Measurements from ENCODE around the gene OXA1L. TPM values are rescaled to one million over a fixed set of nuclear protein-coding genes. Genes with fewer than 3 reads are reported as not detected.

The OXA1L gene
- total RNA-seq, 1 donor = 55.0 TPM

DNA sequence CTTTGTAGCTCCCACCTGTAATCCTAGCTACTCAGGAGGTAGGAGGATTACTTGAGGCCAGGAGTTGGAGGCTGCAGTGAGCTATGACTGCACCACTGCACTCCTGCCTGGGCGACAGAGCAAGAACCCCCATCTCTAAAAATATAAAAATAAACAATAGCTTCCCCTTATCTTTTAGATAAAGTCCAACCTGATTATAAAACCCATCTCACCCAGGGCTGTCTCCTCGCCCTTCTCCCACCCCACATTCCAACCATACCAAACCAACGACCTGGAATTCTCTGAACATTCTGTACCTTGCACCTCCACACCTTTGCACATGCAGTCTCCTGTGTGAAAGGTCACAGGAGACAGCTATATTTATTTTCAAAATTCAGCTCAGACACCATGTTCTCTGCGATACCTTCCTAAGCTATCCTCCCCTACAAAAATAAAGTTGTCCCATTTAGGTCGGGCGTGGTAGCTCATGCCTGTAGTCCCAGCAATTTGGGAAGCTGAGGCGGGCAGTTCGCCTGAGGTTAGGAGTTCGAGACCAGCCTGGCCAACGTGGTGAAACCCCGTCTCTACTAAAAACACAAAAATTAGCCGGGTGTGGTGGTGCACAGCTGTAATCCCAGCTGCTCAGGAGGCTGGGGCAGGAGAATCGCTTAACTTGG, 41.1 kb downstream of the OXA1L start:
- H3K79me2 ChIP-seq (ENCODE audit: insufficient read depth, low read length) = no peaks in the 10 kb centered on the region
- H3K4me3 ChIP-seq (ENCODE audit: insufficient read depth, low read length) = no peak overlapping the region
- H2AFZ ChIP-seq (ENCODE audit: low read length) = no peak overlapping the region
- H3K4me1 ChIP-seq (ENCODE audit: insufficient read depth, low read length) = no peaks in the 10 kb centered on the region
- no peak overlapping the region for H3K27ac ChIP-seq (ENCODE audit: low read depth, low read length)
- DNase-seq (ENCODE audit: insufficient read length, low spot score, missing footprints) = no peak
- H3K9me3 ChIP-seq (ENCODE audit: low read depth, low read length) = no peaks in the 10 kb centered on the region
- no peaks in the 10 kb centered on the region for H3K27me3 ChIP-seq (ENCODE audit: insufficient read depth, low read length)
- no peaks in the 10 kb centered on the region for H4K20me1 ChIP-seq (ENCODE audit: insufficient read depth, low read length)
- H3K4me2 ChIP-seq (ENCODE audit: insufficient read depth, low read length) = no peak overlapping the region
- H3K36me3 ChIP-seq (ENCODE audit: insufficient read depth, low read length) = no peaks in the 10 kb centered on the region
- TF ChIP-seq, protein P1, sequence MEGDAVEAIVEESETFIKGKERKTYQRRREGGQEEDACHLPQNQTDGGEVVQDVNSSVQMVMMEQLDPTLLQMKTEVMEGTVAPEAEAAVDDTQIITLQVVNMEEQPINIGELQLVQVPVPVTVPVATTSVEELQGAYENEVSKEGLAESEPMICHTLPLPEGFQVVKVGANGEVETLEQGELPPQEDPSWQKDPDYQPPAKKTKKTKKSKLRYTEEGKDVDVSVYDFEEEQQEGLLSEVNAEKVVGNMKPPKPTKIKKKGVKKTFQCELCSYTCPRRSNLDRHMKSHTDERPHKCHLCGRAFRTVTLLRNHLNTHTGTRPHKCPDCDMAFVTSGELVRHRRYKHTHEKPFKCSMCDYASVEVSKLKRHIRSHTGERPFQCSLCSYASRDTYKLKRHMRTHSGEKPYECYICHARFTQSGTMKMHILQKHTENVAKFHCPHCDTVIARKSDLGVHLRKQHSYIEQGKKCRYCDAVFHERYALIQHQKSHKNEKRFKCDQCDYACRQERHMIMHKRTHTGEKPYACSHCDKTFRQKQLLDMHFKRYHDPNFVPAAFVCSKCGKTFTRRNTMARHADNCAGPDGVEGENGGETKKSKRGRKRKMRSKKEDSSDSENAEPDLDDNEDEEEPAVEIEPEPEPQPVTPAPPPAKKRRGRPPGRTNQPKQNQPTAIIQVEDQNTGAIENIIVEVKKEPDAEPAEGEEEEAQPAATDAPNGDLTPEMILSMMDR (IDR thresholded peaks at IDR 0.05; ENCODE audit: extremely low read depth, low read depth, low read length) = no peak

DNA sequence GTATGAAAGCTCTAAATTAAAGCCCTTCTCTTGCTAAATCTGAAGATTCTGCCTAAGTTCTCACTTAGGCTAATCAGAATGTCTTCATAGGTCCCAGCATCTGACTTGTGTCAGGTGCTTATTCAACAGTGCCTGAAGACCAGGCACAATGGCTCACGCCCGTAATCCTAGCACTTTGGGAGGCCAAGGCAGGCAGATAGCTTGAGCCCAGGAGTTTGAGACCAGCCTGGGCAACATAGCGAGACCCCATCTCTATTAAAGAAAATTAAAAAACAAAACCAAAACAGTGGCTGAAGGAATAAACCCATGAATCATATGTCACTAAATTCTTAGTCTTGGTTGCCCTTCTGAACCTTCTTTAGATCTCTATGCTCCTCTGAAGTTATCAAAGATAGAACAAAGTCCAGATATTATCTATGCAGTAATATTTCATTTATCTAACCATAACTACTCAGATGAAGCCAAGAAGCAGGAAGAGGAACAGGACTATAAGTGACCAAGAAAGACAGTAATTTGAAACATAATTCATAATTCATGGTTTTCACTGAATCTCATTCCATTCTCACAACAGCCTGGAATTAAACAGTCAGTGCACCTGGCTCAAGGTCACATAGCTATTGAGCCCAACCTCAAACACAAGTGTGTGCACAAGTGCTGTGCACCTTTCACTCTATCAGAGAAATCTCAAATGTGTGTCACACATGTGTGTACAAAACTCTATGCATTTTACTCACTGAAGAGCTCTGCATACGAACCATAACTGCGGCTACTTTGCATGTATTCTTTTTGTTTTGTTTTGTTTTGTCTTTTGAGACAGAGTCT, 42.1 kb downstream of the OXA1L start:
- Histone ChIP-seq H3K4me1 (ENCODE audit: insufficient read depth, low read length) (no peaks in the 10 kb centered on the region), H3K4me3 (ENCODE audit: insufficient read depth, low read length) (no peak overlapping the region), H3K79me2 (ENCODE audit: insufficient read depth, low read length) (no peaks in the 10 kb centered on the region), H2AFZ (ENCODE audit: low read length) (no peak overlapping the region), H3K9me3 (ENCODE audit: low read depth, low read length) (no peaks in the 10 kb centered on the region), H3K27ac (ENCODE audit: low read depth, low read length) (no peak overlapping the region), H3K27me3 (ENCODE audit: insufficient read depth, low read length) (no peaks in the 10 kb centered on the region), H4K20me1 (ENCODE audit: insufficient read depth, low read length) (no peaks in the 10 kb centered on the region), H3K4me2 (ENCODE audit: insufficient read depth, low read length) (no peak overlapping the region), H3K36me3 (ENCODE audit: insufficient read depth, low read length) (no peaks in the 10 kb centered on the region)
- TF ChIP-seq, protein P1 (IDR thresholded peaks at IDR 0.05; ENCODE audit: extremely low read depth, low read depth, low read length) = no peak
- DNase-seq (ENCODE audit: insufficient read length, low spot score, missing footprints) = no peak

GRCh38 chr14:22811722-22812121, 45.2 kb downstream of the OXA1L start:
- Histone ChIP-seq H3K9me3 (ENCODE audit: low read depth, low read length) (no peaks in the 10 kb centered on the region), H2AFZ (ENCODE audit: low read length) (no peak overlapping the region), H3K4me3 (ENCODE audit: insufficient read depth, low read length) (no peak overlapping the region), H3K27ac (ENCODE audit: low read depth, low read length) (no peak overlapping the region), H4K20me1 (ENCODE audit: insufficient read depth, low read length) (no peaks in the 10 kb centered on the region), H3K79me2 (ENCODE audit: insufficient read depth, low read length) (no peaks in the 10 kb centered on the region), H3K36me3 (ENCODE audit: insufficient read depth, low read length) (no peaks in the 10 kb centered on the region), H3K4me2 (ENCODE audit: insufficient read depth, low read length) (no peak overlapping the region), H3K4me1 (ENCODE audit: insufficient read depth, low read length) (no peaks in the 10 kb centered on the region), H3K27me3 (ENCODE audit: insufficient read depth, low read length) (peaks cover 10% of the 10 kb centered on the region)
- TF ChIP-seq, protein P1 (IDR thresholded peaks at IDR 0.05; ENCODE audit: extremely low read depth, low read depth, low read length) = no peak
- no peak for DNase-seq (ENCODE audit: insufficient read length, low spot score, missing footprints)

DNA sequence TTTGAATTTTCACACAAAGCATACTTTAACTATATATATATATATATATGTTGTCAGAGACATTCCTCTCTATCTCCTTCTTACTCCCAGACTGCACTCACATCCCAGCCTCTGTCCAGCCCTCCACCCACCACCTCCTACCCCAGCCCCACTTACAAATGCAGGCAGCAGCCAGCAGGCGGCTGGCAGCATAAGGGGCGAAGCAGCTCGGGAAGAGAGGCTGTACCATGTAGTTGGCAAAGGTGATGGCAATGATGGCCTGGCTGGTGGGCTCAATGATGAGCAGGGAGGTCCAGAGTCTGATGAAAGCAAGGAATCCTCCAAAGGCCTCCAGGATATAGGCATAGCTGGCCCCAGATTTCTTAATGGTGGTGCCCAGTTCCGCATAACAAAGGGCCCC, 46.3 kb downstream of the OXA1L start:
- H3K4me2 ChIP-seq (ENCODE audit: insufficient read depth, low read length) = no peak overlapping the region
- H2AFZ ChIP-seq (ENCODE audit: low read length) = no peak overlapping the region

More for the DNA sequence above, 46.3 kb downstream of the OXA1L start:
- H3K27ac ChIP-seq (ENCODE audit: low read depth, low read length) = no peak overlapping the region
- H3K79me2 ChIP-seq (ENCODE audit: insufficient read depth, low read length) = no peaks in the 10 kb centered on the region
- no peak for DNase-seq (ENCODE audit: insufficient read length, low spot score, missing footprints)
- H3K36me3 ChIP-seq (ENCODE audit: insufficient read depth, low read length) = no peaks in the 10 kb centered on the region
- no peaks in the 10 kb centered on the region for H3K9me3 ChIP-seq (ENCODE audit: low read depth, low read length)
- TF ChIP-seq, protein P1 (IDR thresholded peaks at IDR 0.05; ENCODE audit: extremely low read depth, low read depth, low read length) = no peak
- H3K4me1 ChIP-seq (ENCODE audit: insufficient read depth, low read length) = peaks cover under 1% of the 10 kb centered on the region
- H3K4me3 ChIP-seq (ENCODE audit: insufficient read depth, low read length) = no peak overlapping the region
- no peaks in the 10 kb centered on the region for H4K20me1 ChIP-seq (ENCODE audit: insufficient read depth, low read length)
- H3K27me3 ChIP-seq (ENCODE audit: insufficient read depth, low read length) = peaks cover 10% of the 10 kb centered on the region
